Effector memory CD8-positive, alpha-beta T cell (primary cell): ENCODE results near the gene BLM.
"Not testable (repeated sequence)": the region's sequence is repeated elsewhere in the genome, so short reads cannot be mapped to it uniquely, and the experiment has no call there.

ENCODE experiments used
- ATAC-seq: fragments of 150-1000 bp; cut with Tn5 transposase; replicated peaks from 2 replicates; pipeline ENCODE4 v1.10.0; 2021; ENCODE audit warnings: mild to moderate bottlenecking, moderate library complexity
- DNase-seq, 3 experiments: peaks; one replicate each; pipeline ENCODE4 v3.0.0; 2021
- H3K27ac Mint-ChIP-seq, 2 donors: one replicate each; pipeline ENCODE4 v1.8.0; 2022; ENCODE audit warnings: mild to moderate bottlenecking in 2 of 2, mixed read lengths in 2 of 2, moderate library complexity in 2 of 2
- H3K27me3 Mint-ChIP-seq, 2 donors: one replicate each; pipeline ENCODE4 v1.8.0; 2022; ENCODE audit warnings: mixed read lengths in 2 of 2
- H3K36me3 Mint-ChIP-seq: one replicate; pipeline ENCODE4 v1.8.0; 2022; ENCODE audit warnings: mild to moderate bottlenecking, moderate library complexity, mixed read lengths; ENCODE audit not compliant: insufficient read depth
- H3K4me1 Mint-ChIP-seq, 2 donors: one replicate each; pipeline ENCODE4 v1.8.0; 2022; ENCODE audit warnings: low read depth in 2 of 2, mixed read lengths in 2 of 2
- H3K4me3 Mint-ChIP-seq, 2 donors: one replicate each; pipeline ENCODE4 v1.8.0; 2022; ENCODE audit warnings: mild to moderate bottlenecking in 2 of 2, mixed read lengths in 2 of 2, moderate library complexity in 2 of 2
- H3K9me3 Mint-ChIP-seq, 2 donors: one replicate each; pipeline ENCODE4 v1.8.0; 2022; ENCODE audit warnings: mixed read lengths in 2 of 2

BLM gene

GRCh38 chr15:90683371-90683770 lies 33.8 kb upstream of the BLM start:
- no peaks in the 10 kb centered on the region for H3K9me3 Mint-ChIP-seq
- peaks cover 13 to 14% of the 10 kb centered on the region in 2 donors for H3K4me1 Mint-ChIP-seq
- H3K27me3 Mint-ChIP-seq, result peaks cover 11% of the 10 kb centered on the region in 2 donors
- H3K36me3 Mint-ChIP-seq, result peaks cover 6% of the 10 kb centered on the region
- H3K4me3 Mint-ChIP-seq, result no peak overlapping the region
- no peak for ATAC-seq
- no peak overlapping the region for H3K27ac Mint-ChIP-seq
- no peak for DNase-seq

GRCh38 chr15:90683876-90684275 lies 33.3 kb upstream of the BLM start:
- Mint-ChIP-seq H3K9me3 (no peaks in the 10 kb centered on the region), H3K27ac (no peak overlapping the region), H3K27me3 (peaks cover 11% of the 10 kb centered on the region in 2 donors), H3K4me3 (no peak overlapping the region), H3K4me1 (peaks cover 10 to 12% of the 10 kb centered on the region in 2 donors), H3K36me3 (peaks cover 6% of the 10 kb centered on the region)
- DNase-seq, result no peak
- ATAC-seq, result no peak

GRCh38 chr15:90684281-90684680 lies 32.9 kb upstream of the BLM start:
- DNase-seq (no peak), ATAC-seq (no peak)
- Mint-ChIP-seq H3K9me3 (no peaks in the 10 kb centered on the region), H3K4me1 (peaks cover 8 to 9% of the 10 kb centered on the region in 2 donors), H3K27me3 (peaks cover 11% of the 10 kb centered on the region in 2 donors), H3K36me3 (peaks cover 3% of the 10 kb centered on the region), H3K27ac (no peak overlapping the region), H3K4me3 (no peak overlapping the region)

GRCh38 chr15:90685591-90686434 lies 31.3 kb upstream of the BLM start:
- Mint-ChIP-seq H3K27ac (peak overlapping the region in 1 of 2 donors; percentile 12), H3K27me3 (peaks cover 11% of the 10 kb centered on the region in 2 donors), H3K4me3 (no peak overlapping the region), H3K9me3 (no peaks in the 10 kb centered on the region), H3K4me1 (peaks cover 8 to 9% of the 10 kb centered on the region in 2 donors), H3K36me3 (peaks cover 3% of the 10 kb centered on the region)
- DNase-seq (no peak), ATAC-seq (no peak)

- no peaks in the 10 kb centered on the region for H3K9me3 Mint-ChIP-seq
Measured at GRCh38 chr15:90686435-90687218, 30.5 kb upstream of the BLM start.

GRCh38 chr15:90689326-90689961 lies 27.7 kb upstream of the BLM start:
- not testable (repeated sequence) for H3K4me3 Mint-ChIP-seq, ATAC-seq, H3K27me3 Mint-ChIP-seq, DNase-seq, H3K4me1 Mint-ChIP-seq, H3K9me3 Mint-ChIP-seq, H3K27ac Mint-ChIP-seq, H3K36me3 Mint-ChIP-seq

More at GRCh38 chr15:90686435-90687218, 30.5 kb upstream of the BLM start:
- ATAC-seq, result peak; percentile 63
- H3K4me3 Mint-ChIP-seq, result no peak overlapping the region
- peaks cover 11% of the 10 kb centered on the region in 2 donors for H3K27me3 Mint-ChIP-seq
- peaks cover 8 to 9% of the 10 kb centered on the region in 2 donors for H3K4me1 Mint-ChIP-seq
- peak overlapping the region in 1 of 2 donors; percentile 12 for H3K27ac Mint-ChIP-seq
- DNase-seq, result no peak
- peaks cover 3% of the 10 kb centered on the region for H3K36me3 Mint-ChIP-seq

GRCh38 chr15:90690585-90690984 lies 26.6 kb upstream of the BLM start:
- H3K9me3 Mint-ChIP-seq, result no peaks in the 10 kb centered on the region
- H3K4me3 Mint-ChIP-seq, result no peak overlapping the region
- peaks cover 8 to 9% of the 10 kb centered on the region in 2 donors for H3K4me1 Mint-ChIP-seq
- no peak overlapping the region for H3K27ac Mint-ChIP-seq
- ATAC-seq (no peak), DNase-seq (no peak)
- H3K27me3 Mint-ChIP-seq, result no peaks in the 10 kb centered on the region
- no peaks in the 10 kb centered on the region for H3K36me3 Mint-ChIP-seq

GRCh38 chr15:90691369-90691768 lies 25.8 kb upstream of the BLM start:
- peaks cover 6 to 8% of the 10 kb centered on the region in 2 donors for H3K4me1 Mint-ChIP-seq
- no peaks in the 10 kb centered on the region for H3K27me3 Mint-ChIP-seq
- no peak overlapping the region for H3K27ac Mint-ChIP-seq
- no peaks in the 10 kb centered on the region for H3K9me3 Mint-ChIP-seq
- H3K4me3 Mint-ChIP-seq, result no peak overlapping the region
- no peak for ATAC-seq
- no peaks in the 10 kb centered on the region for H3K36me3 Mint-ChIP-seq
- no peak for DNase-seq

- H3K9me3 Mint-ChIP-seq, result no peaks in the 10 kb centered on the region
- no peaks in the 10 kb centered on the region for H3K27me3 Mint-ChIP-seq
- H3K36me3 Mint-ChIP-seq, result no peaks in the 10 kb centered on the region
- H3K4me3 Mint-ChIP-seq, result no peak overlapping the region
- DNase-seq, result no peak
- ATAC-seq, result no peak
- no peaks in the 10 kb centered on the region for H3K4me1 Mint-ChIP-seq
- no peak overlapping the region for H3K27ac Mint-ChIP-seq
Measured at GRCh38 chr15:90691982-90692773, 25.0 kb upstream of the BLM start.

GRCh38 chr15:90694987-90695386 lies 22.2 kb upstream of the BLM start:
- H3K9me3 Mint-ChIP-seq, result no peaks in the 10 kb centered on the region
- H3K27me3 Mint-ChIP-seq, result no peaks in the 10 kb centered on the region
- ATAC-seq (no peak), DNase-seq (no peak)
- H3K4me3 Mint-ChIP-seq, result no peak overlapping the region
- H3K36me3 Mint-ChIP-seq, result no peaks in the 10 kb centered on the region
- no peaks in the 10 kb centered on the region for H3K4me1 Mint-ChIP-seq
- no peak overlapping the region for H3K27ac Mint-ChIP-seq

- no peak for ATAC-seq
- Mint-ChIP-seq H3K4me3 (no peak overlapping the region), H3K27ac (no peak overlapping the region), H3K4me1 (no peaks in the 10 kb centered on the region), H3K36me3 (no peaks in the 10 kb centered on the region), H3K9me3 (no peaks in the 10 kb centered on the region), H3K27me3 (no peaks in the 10 kb centered on the region)
- DNase-seq, result no peak
Measured at GRCh38 chr15:90697175-90697574, 20.0 kb upstream of the BLM start.

GRCh38 chr15:90698629-90699028 lies 18.5 kb upstream of the BLM start:
- H3K36me3 Mint-ChIP-seq, result no peaks in the 10 kb centered on the region
- H3K4me1 Mint-ChIP-seq, result no peaks in the 10 kb centered on the region
- ATAC-seq, result no peak
- no peak for DNase-seq
- H3K27ac Mint-ChIP-seq, result no peak overlapping the region
- no peaks in the 10 kb centered on the region for H3K9me3 Mint-ChIP-seq
- no peaks in the 10 kb centered on the region for H3K27me3 Mint-ChIP-seq
- H3K4me3 Mint-ChIP-seq, result no peak overlapping the region

GRCh38 chr15:90701048-90701447 lies 16.1 kb upstream of the BLM start:
- no peak overlapping the region for H3K4me3 Mint-ChIP-seq
- no peak for ATAC-seq
- no peak for DNase-seq

More at GRCh38 chr15:90701048-90701447, 16.1 kb upstream of the BLM start:
- Mint-ChIP-seq H3K4me1 (no peaks in the 10 kb centered on the region), H3K36me3 (no peaks in the 10 kb centered on the region), H3K27me3 (no peaks in the 10 kb centered on the region), H3K9me3 (no peaks in the 10 kb centered on the region), H3K27ac (peak overlapping the region; percentile 21 to 64)
